Measurements from ENCODE around the gene PROCA1.

The PROCA1 gene

DNA sequence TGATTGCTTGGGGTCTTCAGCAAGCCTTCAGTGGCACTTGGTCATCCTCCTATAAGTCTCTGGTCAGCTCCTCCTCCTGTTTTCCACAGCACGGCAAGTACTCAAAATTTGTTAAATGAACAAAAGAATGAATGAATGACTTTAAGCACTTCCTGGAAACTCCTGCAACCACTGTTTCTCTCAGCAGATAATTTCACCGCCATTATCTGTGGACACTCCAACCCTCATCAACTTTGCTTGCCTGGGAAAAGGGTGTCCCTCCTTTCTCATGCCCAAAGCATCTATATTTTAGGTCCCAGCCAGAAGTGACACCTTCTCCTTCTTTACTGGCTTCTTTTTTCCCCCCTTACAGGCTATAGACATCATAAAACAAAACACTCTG lies 4.4 kb downstream of the PROCA1 start:
- DNase-seq (ENCODE audit: low spot score): no peak

DNA sequence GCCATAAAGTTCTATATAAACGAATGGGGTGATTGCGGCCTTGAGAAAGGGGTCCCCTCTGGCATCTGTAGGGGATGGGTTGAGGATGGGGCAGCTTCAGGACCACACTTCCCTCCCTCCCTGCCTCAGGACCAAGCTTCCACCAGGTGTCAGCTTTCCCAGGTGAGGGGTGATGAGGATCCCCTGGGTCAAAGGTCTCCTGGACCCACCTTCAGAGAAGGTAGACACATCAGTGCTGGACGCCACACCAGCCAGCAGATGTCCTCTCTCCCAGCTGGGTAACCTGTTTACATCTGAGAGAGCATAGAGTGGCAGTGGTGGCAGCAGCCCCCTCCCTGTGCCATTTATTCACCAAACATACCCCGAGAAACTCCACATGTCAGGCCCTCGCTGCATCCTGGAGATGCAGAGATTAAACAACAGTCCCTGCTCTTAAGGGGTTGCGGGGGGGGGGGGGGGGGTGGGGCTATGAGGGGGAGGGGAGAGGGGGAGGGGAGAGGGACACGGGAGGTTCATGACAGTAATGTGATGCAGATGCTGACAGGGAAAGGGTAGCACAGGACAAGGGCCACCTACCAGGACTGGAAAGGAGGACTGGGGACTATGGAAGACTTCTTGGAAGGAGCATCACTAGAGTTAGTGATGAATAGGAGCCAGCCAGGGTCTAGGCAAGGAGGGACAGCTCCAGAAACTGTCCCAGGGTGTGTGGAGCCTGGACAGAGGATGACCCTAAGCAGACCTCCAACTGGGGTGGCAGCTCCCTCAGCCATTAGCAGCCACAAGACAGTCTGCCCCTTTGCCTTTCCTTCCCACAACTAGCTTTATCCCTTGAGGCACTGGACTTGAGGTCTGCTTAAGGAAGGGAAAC lies 5.0 kb downstream of the PROCA1 start:
- no peak for DNase-seq (ENCODE audit: low spot score)

DNA sequence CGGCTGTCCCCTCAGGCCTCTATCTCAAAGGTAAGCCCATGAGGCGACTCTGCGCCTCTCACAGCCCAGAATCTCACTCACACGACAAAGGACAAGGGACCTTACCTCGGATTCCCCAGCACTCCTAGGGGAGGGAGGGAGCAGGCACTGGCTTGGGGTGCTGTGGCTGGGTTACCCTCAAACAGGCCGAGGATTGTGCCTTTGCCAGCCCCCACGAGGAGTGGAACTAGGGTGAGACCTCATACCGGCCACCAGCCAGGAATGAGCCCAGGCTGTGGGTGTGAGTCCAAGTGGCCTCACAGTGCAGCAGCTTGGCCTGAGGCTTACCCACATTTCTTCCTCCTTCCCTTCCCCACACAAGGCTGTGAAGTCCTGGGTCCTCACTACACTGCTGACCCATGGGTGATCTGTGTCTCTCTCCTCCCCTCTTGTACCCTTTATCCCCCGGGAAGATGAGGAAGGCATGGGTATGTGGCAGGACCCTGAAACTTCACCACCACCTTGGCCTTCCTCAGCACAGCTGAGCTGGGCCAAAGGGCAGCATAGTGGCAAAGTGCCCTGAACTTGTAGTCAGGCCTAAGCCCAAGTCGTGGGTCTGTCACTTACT lies 5.9 kb downstream of the PROCA1 start:
- no peak for DNase-seq (ENCODE audit: low spot score)

DNA sequence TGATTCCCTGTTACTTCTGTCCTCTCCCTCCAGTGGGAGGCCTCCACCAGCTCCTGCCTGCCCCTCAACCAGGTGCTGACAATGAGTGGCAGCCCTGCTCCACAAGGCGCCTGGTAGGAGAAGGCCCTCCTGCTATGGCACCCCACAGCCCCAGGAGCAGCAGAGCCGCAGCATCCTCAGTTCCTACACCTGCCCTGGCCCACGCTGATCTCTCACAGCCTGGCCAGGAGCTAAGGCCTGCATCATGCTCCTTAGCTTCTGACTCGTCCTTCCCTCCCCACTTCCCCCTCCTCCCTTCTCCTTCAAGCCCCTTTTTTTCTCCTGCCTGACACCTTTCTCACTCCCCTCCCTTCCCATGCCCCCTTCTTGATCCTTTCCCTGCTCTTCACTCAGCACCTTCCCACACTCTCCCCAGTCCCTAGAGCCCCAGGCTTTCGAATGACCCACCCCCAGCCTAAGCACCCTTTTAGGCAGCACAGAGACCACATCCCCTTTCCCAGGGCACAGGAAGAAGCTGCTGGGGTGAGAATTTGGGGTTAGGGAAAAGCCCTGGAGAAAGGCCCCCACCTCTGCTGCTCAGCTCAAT lies 6.5 kb downstream of the PROCA1 start:
- no peak for DNase-seq (ENCODE audit: low spot score)

DNA sequence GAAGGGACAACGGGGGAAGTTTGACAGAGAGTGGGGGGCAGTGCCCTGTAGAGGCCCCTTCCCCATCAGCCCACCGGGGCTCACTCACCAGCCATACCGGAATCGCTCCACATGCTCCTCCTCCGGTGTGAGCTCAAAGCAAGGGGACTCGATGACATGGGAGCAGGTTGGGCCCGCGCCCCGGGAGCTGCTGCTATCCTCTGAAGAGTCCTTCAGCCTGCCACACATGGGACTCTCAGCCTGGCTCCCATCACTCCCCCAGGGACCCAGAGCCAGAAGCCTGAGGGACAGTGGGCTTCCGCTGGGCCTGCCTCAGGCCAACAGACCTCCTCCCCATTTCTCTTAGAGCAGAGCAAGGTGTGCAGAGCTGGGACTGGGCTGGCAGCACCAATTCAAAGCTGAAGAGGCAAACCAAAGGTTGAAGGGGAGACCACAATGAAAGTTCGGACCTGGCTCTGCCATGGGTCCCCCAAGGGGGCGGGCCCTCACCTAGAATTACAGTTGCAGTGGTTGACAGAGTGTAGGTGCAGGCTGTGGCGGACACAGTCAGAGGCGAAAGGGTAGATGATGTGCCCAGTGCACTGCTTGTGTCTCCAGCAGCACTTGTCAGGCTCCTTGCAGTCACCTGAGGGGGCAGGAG lies 7.3 kb downstream of the PROCA1 start:
- DNase-seq (ENCODE audit: low spot score): no peak

DNA sequence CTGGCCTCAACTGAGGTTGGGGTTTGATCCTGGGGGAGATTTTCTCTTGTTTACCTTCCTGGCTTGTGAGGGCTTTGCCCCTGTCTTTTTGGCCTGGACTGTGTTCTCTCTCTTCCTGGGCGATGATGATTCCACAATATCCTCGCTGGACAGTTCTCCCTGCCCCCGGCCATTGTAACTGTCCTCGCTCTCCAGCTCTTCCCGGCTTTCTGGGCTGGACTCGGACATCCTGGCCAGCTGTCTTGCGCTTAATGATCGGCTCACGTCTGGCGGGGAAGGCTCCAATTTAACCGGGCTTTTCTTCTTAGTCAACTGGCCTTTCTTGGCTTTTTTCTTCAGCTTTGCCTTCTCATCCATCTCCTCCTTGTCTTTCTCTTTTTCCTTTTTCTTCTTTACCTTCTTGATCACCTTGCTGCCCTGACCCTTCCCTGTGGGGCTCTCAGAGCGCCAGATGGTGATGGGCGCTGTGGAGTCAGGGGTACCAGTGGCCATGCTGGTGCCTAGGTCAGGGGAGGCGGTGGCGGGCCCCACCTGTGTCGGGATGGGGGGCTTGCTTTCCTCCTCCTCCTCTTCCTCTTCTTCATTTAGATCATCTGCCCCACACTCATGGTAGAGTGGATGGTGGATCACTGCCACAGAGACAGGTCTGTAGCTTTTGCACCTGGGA lies 8.0 kb downstream of the PROCA1 start:
- DNase-seq (ENCODE audit: low spot score): no peak

DNA sequence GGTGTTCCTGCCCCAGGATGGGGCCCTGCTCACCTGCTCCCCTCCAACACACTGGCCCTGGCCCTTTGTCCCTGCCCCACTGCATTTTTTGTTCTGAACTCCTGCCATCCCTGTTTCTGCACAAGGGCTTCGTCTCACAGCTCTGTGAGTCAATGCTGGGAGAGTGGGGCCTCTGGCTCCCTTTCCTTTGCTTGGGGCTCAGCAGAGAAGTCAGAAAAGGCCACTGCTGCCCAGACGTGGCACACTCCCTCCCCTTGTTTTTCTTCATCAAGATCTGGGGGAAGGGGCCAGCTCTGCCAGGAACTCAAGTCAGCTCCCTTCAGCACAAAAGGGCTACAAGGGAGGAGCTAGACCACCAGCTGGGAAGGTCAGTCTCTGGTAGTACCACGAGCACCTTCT lies 8.9 kb downstream of the PROCA1 start:
- no peak for DNase-seq (ENCODE audit: low spot score)

DNA sequence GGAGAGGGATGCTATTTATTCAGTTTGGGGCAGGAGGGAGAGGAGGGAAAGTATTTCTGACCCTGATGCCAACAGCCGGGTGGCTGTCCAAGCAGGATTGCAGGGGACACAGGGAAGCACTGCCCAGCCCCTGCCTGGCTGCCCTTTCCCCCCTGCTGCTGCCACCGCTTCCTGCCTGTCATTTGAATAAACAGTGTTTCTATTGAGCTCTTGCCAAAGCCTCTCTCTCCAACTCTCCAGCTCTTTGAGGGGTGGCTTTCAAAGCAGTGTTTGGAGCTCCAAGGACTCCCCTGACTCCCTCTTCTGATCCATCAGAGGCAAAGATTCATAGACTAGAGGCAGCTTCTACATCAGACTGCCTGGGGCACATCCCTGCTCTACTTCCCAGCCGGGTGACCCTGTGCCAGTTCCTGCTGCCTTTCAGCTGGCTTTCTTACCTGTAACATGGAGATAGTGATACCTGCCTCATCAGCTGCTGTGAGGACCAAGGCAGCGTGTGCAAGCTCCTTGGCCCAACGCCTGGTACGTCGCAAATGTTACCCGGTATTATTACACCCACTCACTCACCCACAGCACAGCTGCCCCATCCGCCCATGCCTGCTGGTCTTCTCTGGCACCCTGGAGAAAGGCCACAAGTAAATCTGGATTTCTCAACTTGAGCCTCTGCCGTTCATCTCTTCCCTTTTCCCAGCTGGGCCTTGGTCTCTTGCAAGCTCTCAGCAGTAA lies 9.5 kb downstream of the PROCA1 start:
- DNase-seq (ENCODE audit: low spot score): no peak

DNA sequence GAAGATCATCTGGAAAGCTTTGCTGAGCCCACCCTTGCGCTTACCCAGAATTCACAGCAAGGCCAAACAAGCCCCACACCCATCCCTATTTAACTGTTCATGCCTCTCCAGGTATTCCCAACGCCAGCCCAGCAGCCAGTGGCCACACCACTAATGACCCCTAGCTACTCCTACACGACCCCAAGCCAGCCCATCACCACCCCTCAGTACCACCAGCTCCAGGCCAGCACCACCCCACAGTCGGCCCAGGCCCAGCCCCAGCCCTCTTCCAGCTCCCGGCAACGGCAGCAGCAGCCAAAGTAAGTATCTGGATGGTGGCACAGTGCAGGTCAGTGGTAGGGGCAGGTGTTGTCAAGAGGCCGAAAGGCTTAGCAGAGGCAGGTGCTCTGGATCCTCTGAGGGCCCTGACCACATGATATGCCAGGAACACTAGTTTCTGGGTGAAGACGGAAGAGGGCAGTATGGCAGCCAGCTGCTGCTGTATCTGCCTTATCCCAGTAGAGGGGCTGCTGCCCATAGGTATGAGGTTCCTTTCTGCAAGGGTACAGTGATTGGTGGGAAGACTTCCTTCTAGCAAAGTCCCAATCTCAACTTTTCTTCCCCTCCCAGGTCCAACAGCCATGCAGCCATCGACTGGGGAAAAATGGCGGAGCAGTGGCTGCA lies 10.7 kb downstream of the PROCA1 start:
- no peak for DNase-seq (ENCODE audit: low spot score)

DNA sequence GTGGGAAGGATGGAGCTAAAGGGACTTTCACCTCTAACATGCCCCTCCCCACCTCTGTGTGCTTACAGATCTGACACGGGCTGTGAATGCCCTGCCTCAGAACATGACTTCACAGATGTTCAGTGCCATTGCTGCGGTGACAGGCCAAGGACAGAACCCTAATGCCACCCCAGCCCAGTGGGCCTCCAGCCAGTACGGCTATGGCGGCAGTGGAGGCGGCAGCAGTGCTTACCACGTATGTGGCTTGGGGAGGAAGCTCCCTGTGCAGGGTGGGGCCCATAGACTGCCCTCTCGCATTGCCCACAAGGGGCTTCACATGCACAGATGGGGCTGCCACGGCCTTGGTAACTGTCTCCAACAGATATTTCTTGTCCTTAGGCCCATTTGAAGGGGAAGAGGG lies 11.4 kb downstream of the PROCA1 start:
- no peak for DNase-seq (ENCODE audit: low spot score)

DNA sequence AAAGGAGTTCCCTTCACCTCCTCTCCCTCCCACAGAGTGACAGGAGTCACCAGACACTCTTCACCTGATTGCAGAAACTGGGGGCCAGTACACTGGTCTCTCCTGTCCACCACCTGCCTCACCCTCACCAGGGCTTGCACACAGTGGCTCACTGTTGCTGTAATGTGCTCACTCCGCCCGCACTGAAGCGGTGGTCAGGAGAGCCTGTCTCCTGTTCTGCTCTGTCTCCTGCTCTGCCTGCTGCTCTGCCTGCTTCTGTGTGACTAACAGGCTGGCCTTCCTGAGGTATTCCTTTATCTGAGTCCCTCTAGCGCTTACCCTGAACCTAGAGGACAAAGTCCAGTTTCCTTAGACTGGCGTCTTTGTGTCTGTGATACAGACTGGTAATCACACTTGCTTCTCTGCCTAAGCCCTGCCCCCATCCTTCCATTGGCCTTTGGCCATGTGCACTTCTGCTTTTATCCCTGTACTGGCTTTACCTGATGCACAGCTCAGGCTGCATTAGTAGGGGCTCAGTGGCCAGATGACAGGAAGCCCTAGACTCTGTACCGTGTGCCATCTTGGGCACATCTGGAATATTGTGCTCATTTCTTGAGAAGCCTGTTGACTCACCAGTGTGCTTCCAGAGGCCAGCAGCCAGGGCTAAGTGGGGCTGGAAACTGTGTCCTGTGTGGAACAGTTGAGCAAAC lies 13.3 kb downstream of the PROCA1 start:
- no peak for DNase-seq (ENCODE audit: low spot score)

DNA sequence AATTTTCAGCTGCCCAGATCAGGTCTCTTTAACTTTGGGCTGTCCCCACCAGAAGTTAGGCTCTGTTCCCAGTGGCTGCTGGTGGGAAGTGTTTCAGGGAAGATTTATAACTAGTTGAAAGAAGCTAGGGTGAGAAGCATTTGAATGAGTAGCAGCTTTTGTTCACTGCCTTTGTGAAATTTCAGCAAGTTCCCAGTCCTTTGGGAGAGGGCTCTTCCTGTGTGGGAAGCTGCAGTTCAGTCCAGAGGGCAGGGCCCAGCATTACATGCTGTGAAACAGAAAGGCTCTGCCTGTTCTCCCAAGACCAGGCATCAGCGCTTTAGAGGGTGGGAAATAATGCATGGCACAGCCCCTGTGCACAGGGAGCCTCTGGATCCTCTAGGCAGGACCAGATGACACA lies 17.8 kb downstream of the PROCA1 start:
- DNase-seq (ENCODE audit: low spot score): no peak

DNA sequence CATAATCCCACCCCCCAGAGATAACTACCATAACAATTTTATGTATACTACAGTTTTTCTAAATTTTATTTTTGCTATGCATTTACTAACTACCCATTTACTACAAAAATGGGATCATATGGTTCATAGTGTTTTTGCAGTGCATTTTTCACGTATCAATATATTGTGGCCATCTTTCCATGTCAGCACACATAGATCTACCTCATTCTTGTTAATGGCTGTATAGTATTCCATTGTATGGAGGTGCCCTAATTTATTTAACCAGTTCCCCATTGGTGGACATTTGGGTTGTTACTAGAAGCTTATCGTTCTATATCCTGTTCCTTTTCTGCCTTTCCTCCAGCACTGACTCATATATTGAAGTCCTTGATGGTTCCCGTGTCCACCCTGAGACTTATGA lies 22.7 kb downstream of the PROCA1 start:
- DNase-seq (ENCODE audit: low spot score): no peak

DNA sequence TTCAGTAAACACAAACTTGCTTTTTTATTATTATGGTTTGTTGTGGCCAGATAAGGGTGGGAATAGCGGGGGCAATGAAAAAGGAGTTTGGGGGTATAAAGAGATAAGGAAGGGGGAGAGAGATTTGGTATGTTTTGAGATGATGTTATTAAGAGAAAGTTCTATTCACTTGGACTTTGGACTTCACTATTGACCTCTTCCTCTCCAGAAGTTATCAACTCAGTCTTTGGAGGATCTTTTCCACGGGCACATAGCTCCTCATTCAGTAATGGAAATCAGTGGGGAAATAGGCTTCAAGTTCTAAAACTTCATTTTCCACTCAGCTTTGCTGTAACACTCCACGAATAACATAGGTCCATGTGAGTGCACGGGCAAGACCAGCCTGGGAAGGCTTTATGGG lies 23.2 kb downstream of the PROCA1 start:
- DNase-seq (ENCODE audit: low spot score): no peak

DNA sequence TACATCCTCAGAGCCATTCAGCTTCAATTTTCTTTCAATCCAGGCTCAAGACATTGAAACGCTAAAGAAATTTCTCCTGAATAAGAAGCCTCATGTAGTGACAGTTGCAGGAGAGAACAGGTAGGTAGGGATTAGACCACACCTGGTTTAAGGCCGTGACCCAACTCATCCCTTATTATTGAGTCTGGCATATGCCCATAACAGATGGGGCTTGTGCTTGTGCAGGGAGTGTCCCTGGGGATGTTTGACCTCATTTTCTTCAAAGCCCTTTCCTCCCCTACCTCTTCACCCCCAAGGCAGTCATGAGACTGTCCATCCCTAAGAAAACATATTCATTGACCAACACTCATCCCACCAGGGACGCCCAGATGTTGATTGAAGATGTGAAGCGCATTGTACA lies 25.4 kb downstream of the PROCA1 start:
- no peak for DNase-seq (ENCODE audit: low spot score)

DNA sequence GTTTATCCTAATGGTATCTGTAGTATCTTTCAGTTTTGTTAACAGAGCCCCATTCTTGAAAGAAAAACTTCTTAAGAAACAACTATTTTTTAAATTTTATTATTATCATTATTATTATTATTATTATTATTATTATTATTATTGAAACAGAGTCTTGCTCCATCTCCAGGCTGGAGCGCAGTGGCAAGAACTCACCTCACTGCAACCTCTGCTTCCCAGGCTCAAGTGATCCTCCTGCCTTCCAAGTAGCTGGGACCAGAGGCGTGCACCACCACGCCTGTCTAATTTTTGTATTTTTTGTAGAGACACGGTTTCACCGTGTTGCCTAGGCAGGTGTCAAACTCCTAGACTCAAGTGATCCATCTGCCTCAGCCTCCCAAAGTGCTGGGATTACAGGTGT lies 26.3 kb downstream of the PROCA1 start:
- DNase-seq (ENCODE audit: low spot score): no peak

DNA sequence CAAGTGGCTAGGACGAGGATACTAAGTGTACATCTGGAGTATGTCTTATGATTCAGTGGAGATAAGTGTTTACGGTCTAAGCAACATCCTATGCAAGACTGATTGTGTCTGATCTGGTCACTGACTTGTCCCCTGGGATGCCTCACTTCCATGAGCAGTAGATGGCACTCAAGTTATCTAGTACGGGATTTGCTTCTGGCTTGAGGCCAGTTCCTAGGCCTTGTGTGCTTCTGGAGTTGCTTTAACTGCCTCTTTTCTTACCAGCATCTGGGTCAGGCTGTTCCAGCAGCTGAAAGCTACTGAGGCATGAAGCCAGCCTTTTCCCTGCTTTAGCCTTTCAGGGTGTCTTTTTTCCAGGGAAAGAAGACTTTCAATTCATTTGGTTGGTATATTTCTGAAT lies 26.7 kb downstream of the PROCA1 start:
- DNase-seq (ENCODE audit: low spot score): no peak

DNA sequence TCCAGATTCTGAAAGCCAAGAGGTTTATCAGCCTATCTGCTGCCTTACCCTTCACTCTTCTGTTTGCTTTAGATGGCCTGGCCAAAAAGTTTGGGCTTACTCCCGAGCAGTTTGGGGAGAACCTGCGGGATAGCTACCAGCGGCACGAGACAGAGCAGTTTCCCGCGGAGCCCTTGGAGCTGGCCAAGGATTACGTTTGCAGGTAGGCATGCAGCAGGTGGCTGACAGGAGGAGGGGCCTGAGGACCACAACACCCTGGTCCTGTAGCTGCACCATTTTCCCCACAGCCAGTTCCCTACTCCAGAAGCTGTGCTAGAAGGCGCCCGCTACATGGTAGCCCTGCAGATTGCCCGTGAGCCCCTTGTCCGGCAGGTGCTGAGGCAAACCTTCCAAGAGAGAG lies 29.0 kb downstream of the PROCA1 start:
- DNase-seq (ENCODE audit: low spot score): no peak

DNA sequence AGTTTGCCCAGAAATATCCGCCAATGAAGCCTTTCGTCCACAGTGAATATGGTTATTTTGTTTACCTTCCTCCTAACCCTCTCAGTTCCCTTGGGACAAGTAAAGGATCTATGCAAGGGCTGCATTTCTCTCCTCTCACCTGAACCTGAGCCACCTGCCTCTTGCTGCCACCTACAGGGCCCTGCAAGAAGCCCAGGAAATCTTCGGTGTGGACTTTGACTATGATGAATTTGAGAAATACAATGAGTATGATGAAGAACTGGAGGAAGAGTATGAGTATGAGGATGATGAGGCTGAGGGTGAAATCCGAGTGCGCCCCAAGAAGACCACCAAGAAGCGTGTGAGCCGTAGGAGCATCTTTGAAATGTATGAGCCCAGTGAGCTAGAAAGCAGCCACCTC lies 35.7 kb downstream of the PROCA1 start:
- DNase-seq (ENCODE audit: low spot score): no peak

DNA sequence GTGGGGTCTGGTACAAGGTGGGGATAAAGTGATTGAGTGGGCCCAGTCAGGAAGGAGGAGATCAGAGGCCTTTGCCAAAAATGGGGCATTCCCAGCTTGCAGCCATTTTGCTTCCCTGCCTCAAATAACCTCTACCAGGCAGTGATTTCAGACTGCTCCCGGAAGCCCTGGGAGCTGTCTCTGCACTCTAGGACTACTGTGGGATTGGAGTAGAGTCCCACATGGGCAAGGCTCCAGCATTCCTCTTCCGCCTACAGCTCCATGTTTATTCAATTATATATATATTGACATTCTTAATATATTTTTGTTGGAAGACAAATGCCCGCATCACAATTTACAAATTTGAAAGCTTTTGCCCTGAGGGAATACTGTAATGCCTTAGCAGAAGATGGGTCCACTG lies 36.2 kb downstream of the PROCA1 start:
- DNase-seq (ENCODE audit: low spot score): peak; percentile 49

DNA sequence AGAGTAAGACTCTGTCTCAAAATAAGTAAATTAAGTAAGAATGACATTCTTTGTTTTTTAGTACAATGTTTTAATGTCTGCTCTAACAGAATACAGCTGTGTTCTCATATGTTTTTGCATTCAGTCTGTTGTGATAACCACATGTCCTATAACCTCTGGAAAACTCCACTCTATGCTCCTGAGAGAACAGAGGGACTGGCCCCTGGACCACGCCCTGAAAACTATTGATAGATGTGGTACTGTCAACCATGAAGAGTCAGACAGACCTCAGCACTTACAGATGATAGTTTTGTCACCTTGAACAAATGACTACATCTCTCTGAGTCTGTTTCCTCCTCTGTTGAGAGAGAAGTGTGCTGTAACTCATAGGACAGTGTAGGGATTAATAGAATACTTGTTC lies 41.8 kb downstream of the PROCA1 start:
- DNase-seq (ENCODE audit: low spot score): no peak

Measured in GM03348 (cell line).